Measurements from ENCODE around the gene UBE2E2. TPM values are rescaled to one million over a fixed set of nuclear protein-coding genes. Genes with fewer than 3 reads are reported as not detected.

Gene UBE2E2
- total and polyA plus RNA-seq, 4 donors = 21.5 to 87.5 (median 29.0) TPM

DNA sequence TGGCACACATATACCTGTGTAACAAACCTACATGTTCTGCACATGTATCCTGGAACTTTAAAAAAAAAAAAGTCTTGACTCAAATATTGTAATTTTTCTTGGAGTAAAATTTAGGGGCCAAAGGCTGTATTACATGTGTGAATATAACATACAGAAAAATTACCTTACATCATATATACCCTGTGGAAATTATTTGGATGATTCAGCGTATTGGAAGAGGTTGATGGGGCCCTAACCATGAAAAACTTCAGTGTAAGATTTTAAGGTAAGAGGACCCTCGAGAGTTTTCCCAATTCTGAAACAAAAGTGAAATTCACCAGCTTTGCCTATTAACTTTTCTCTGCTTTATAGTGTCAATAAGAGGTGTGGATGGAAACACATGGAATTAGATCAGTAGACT lies 56.4 kb downstream of the UBE2E2 start:
- no peak for DNase-seq
- no peak for ATAC-seq (ENCODE audit: insufficient read depth, low FRiP score)
- no peaks in the 10 kb centered on the region for H3K27me3 ChIP-seq (ENCODE audit: control insufficient read depth in 3 of 3, insufficient read depth in 3 of 3, low read length in 2 of 3)
- no peak overlapping the region for H3K9ac ChIP-seq (ENCODE audit: insufficient read depth in 1 of 2, low read length in 2 of 2)
- 48 to 94% methylated on average over 2 of the region's 2 CpGs for WGBS, 2 donors
- TF ChIP-seq, protein P1, sequence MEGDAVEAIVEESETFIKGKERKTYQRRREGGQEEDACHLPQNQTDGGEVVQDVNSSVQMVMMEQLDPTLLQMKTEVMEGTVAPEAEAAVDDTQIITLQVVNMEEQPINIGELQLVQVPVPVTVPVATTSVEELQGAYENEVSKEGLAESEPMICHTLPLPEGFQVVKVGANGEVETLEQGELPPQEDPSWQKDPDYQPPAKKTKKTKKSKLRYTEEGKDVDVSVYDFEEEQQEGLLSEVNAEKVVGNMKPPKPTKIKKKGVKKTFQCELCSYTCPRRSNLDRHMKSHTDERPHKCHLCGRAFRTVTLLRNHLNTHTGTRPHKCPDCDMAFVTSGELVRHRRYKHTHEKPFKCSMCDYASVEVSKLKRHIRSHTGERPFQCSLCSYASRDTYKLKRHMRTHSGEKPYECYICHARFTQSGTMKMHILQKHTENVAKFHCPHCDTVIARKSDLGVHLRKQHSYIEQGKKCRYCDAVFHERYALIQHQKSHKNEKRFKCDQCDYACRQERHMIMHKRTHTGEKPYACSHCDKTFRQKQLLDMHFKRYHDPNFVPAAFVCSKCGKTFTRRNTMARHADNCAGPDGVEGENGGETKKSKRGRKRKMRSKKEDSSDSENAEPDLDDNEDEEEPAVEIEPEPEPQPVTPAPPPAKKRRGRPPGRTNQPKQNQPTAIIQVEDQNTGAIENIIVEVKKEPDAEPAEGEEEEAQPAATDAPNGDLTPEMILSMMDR (IDR thresholded peaks at IDR 0.05; ENCODE audit: control extremely low read depth, extremely low read depth) = no peak
- H3K4me3 ChIP-seq = no peak overlapping the region
- H3K4me1 ChIP-seq (ENCODE audit: control insufficient read depth in 5 of 5, insufficient read depth in 5 of 5, low read length in 5 of 5) = peaks cover 0 to 5% (median 0%) of the 10 kb centered on the region in 5 donors
- H3K36me3 ChIP-seq (ENCODE audit: control insufficient read depth in 4 of 4, insufficient read depth in 4 of 4, low read length in 4 of 4) = no peaks in the 10 kb centered on the region
- no peaks in the 10 kb centered on the region for H3K9me3 ChIP-seq (ENCODE audit: control insufficient read depth in 4 of 4, insufficient read depth in 3 of 4, low read length in 3 of 4)
- no peak overlapping the region for H3K27ac ChIP-seq (ENCODE audit: low read depth in 1 of 2, low read length in 1 of 2)

- 87 to 97% methylated on average over 1 of the region's 1 CpG for WGBS, 2 donors
- ATAC-seq (ENCODE audit: insufficient read depth, low FRiP score) = no peak
- no peaks in the 10 kb centered on the region for H3K4me1 ChIP-seq (ENCODE audit: control insufficient read depth in 5 of 5, insufficient read depth in 5 of 5, low read length in 5 of 5)
- H3K36me3 ChIP-seq (ENCODE audit: control insufficient read depth in 4 of 4, insufficient read depth in 4 of 4, low read length in 4 of 4) = no peaks in the 10 kb centered on the region
- H3K27me3 ChIP-seq (ENCODE audit: control insufficient read depth in 3 of 3, insufficient read depth in 3 of 3, low read length in 2 of 3) = no peaks in the 10 kb centered on the region
- H3K9me3 ChIP-seq (ENCODE audit: control insufficient read depth in 4 of 4, insufficient read depth in 3 of 4, low read length in 3 of 4) = no peaks in the 10 kb centered on the region
- no peak overlapping the region for H3K27ac ChIP-seq (ENCODE audit: low read depth in 1 of 2, low read length in 1 of 2)
- no peak overlapping the region for H3K9ac ChIP-seq (ENCODE audit: insufficient read depth in 1 of 2, low read length in 2 of 2)
- H3K4me3 ChIP-seq = no peak overlapping the region
- TF ChIP-seq, protein P1 (IDR thresholded peaks at IDR 0.05; ENCODE audit: control extremely low read depth, extremely low read depth) = no peak
- peak in 2 of 3 donors; percentile 57 to 79 for DNase-seq
Observed at GRCh38 chr3:23262766-23263165, 59.6 kb downstream of the UBE2E2 start.

- DNase-seq (no peak), ATAC-seq (ENCODE audit: insufficient read depth, low FRiP score) (no peak)
- H3K9me3 ChIP-seq (ENCODE audit: control insufficient read depth in 4 of 4, insufficient read depth in 3 of 4, low read length in 3 of 4) = no peaks in the 10 kb centered on the region
- no peaks in the 10 kb centered on the region for H3K4me1 ChIP-seq (ENCODE audit: control insufficient read depth in 5 of 5, insufficient read depth in 5 of 5, low read length in 5 of 5)
- no peaks in the 10 kb centered on the region for H3K27me3 ChIP-seq (ENCODE audit: control insufficient read depth in 3 of 3, insufficient read depth in 3 of 3, low read length in 2 of 3)
- TF ChIP-seq, protein P1 (IDR thresholded peaks at IDR 0.05; ENCODE audit: control extremely low read depth, extremely low read depth) = no peak
- no peaks in the 10 kb centered on the region for H3K36me3 ChIP-seq (ENCODE audit: control insufficient read depth in 4 of 4, insufficient read depth in 4 of 4, low read length in 4 of 4)
- WGBS, 2 donors = 70 to 75% methylated on average over 6 of the region's 6 CpGs
- H3K27ac ChIP-seq (ENCODE audit: low read depth in 1 of 2, low read length in 1 of 2) = no peak overlapping the region
- no peak overlapping the region for H3K9ac ChIP-seq (ENCODE audit: insufficient read depth in 1 of 2, low read length in 2 of 2)
- no peak overlapping the region for H3K4me3 ChIP-seq
Observed at GRCh38 chr3:23263796-23264195, 60.7 kb downstream of the UBE2E2 start.

DNA sequence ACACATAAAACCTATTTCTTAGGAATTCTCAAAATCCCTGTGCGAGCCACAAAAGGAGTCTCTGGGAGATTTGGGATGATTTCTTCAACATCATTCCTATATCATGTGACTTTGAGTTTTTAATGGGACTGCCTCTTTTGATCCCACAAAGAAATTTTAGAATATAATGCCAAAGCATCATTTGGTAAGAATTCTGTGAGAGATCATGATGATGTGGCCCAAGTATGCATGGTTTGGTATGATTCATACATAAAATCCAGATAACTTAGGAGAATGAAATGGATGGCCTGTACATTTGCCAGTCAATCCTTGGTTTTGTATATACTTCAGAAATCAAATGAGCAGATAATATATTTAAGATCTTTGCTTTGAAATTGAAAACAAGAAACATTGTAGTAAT lies 61.3 kb downstream of the UBE2E2 start:
- no peaks in the 10 kb centered on the region for H3K4me1 ChIP-seq (ENCODE audit: control insufficient read depth in 5 of 5, insufficient read depth in 5 of 5, low read length in 5 of 5)
- no peak overlapping the region for H3K9ac ChIP-seq (ENCODE audit: insufficient read depth in 1 of 2, low read length in 2 of 2)
- H3K27me3 ChIP-seq (ENCODE audit: control insufficient read depth in 3 of 3, insufficient read depth in 3 of 3, low read length in 2 of 3) = no peaks in the 10 kb centered on the region
- 96% methylated on average over 1 of the region's 1 CpG for WGBS, 2 donors
- no peak overlapping the region for H3K27ac ChIP-seq (ENCODE audit: low read depth in 1 of 2, low read length in 1 of 2)
- no peak overlapping the region for H3K4me3 ChIP-seq
- ATAC-seq (ENCODE audit: insufficient read depth, low FRiP score) (no peak), DNase-seq (no peak)
- no peaks in the 10 kb centered on the region for H3K36me3 ChIP-seq (ENCODE audit: control insufficient read depth in 4 of 4, insufficient read depth in 4 of 4, low read length in 4 of 4)
- H3K9me3 ChIP-seq (ENCODE audit: control insufficient read depth in 4 of 4, insufficient read depth in 3 of 4, low read length in 3 of 4) = no peaks in the 10 kb centered on the region
- TF ChIP-seq, protein P1 (IDR thresholded peaks at IDR 0.05; ENCODE audit: control extremely low read depth, extremely low read depth) = no peak

All from lung (tissue), 12 donors.